Measurements from ENCODE around the gene TLN1. TPM values are rescaled to one million over a fixed set of nuclear protein-coding genes. Genes with fewer than 3 reads are reported as not detected.

The TLN1 gene
- total and polyA plus RNA-seq, 2 experiments from 2014 or later = 96.0 to 178 TPM

GRCh38 chr9:35746583-35746982 is 14.6 kb upstream of the TLN1 start:
- H3K4me3 ChIP-seq = peak overlapping the region; percentile 75
- H3K4me1 ChIP-seq (ENCODE audit: low read depth) = peaks cover 16% of the 10 kb centered on the region
- no peak for DNase-seq (ENCODE audit: low read depth in 1 of 2, low spot score in 1 of 2)
- no peak for TF ChIP-seq CTCF (IDR thresholded peaks at IDR 0.05; ENCODE audit: low read depth, low read length)
- no peaks in the 10 kb centered on the region for H3K27me3 ChIP-seq
- peaks cover 31% of the 10 kb centered on the region for H3K36me3 ChIP-seq
- H3K9me3 ChIP-seq (ENCODE audit: low read depth) = no peaks in the 10 kb centered on the region
- H3K27ac ChIP-seq = no peak overlapping the region

DNA sequence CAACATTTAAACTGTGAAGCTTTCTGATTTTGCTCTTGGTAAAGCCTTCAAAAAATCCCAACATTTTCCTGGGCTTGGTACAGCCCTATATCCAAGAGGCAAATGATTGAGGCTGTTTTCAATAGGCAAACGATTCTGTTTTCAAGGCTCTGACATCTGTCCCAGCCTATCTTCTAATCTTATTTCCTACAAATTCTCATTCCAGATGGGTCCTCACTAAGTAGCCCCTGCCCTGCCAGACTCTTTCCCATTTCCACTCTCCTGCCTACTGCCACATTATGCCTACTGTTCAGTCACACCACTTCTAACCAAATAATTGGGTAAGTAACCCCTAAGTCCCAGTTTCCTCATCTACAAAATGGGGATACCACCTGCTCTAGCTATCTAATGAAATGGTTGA is 13.6 kb upstream of the TLN1 start:
- H3K4me3 ChIP-seq = peak overlapping the region; percentile 75
- H3K36me3 ChIP-seq = peaks cover 36% of the 10 kb centered on the region
- no peak overlapping the region for H3K27ac ChIP-seq
- H3K27me3 ChIP-seq = no peaks in the 10 kb centered on the region
- TF ChIP-seq CTCF (IDR thresholded peaks at IDR 0.05; ENCODE audit: low read depth, low read length) = no peak
- no peak for DNase-seq (ENCODE audit: low read depth in 1 of 2, low spot score in 1 of 2)
- peaks cover 16% of the 10 kb centered on the region for H3K4me1 ChIP-seq (ENCODE audit: low read depth)
- no peaks in the 10 kb centered on the region for H3K9me3 ChIP-seq (ENCODE audit: low read depth)

DNA sequence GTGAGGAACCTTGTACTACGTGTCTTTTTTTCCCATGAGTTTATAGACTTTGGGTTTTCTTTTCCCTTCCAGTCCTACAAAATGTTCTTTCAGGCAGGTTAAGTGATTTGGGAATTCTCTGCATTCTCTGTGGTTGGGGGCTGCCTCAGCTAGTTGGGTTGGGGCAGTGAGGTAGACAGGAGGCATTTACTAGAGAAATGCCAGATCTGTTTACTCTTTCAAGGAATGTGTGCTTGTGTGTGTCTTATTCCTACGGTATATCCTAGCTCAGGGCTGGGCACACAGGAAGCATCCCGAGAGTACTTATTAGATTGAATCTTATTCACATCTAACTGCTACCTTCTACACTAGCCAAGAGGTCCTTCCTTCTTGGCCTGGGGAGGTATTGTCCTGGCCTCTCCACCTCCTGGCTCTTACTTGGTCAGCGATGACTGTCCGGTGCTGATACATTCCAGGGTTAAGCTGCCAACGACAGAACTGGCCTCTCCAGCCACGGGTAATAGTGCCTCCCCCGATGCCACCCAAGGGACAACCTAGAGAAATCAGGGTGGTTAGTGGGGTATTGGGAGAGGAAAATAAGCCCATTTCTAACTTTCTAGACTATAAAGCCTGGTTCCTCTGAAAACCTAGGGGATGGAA is 12.0 kb upstream of the TLN1 start:
- no peak overlapping the region for H3K4me3 ChIP-seq
- no peak for TF ChIP-seq CTCF (IDR thresholded peaks at IDR 0.05; ENCODE audit: low read depth, low read length)
- DNase-seq (ENCODE audit: low read depth in 1 of 2, low spot score in 1 of 2) = no peak
- peaks cover 12% of the 10 kb centered on the region for H3K4me1 ChIP-seq (ENCODE audit: low read depth)
- no peak overlapping the region for H3K27ac ChIP-seq
- H3K9me3 ChIP-seq (ENCODE audit: low read depth) = no peaks in the 10 kb centered on the region
- peaks cover 52% of the 10 kb centered on the region for H3K36me3 ChIP-seq
- H3K27me3 ChIP-seq = no peaks in the 10 kb centered on the region

DNA sequence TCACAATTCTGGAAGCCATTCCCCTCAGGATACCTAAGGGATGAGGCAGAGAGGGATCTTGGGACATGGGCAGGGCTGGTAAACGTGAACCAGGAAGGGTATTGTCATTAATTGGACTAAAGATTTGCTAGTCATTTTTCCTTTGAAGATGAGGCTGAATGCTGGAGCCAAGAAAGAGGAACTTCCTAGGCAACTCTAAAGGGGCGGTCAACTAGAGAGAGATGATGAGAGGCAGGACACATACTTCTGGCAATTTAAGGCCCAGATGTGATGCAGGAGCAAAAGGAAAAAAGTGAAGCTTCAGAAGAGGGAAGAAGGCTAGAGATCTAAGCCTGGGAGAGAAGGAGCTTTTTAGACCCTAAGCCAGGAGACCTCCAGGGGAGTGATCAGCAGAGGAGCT is 11.5 kb upstream of the TLN1 start:
- Histone ChIP-seq H3K9me3 (ENCODE audit: low read depth) (no peaks in the 10 kb centered on the region), H3K36me3 (peaks cover 57% of the 10 kb centered on the region), H3K27ac (no peak overlapping the region), H3K27me3 (no peaks in the 10 kb centered on the region), H3K4me1 (ENCODE audit: low read depth) (peaks cover 12% of the 10 kb centered on the region), H3K4me3 (no peak overlapping the region)
- no peak for DNase-seq (ENCODE audit: low read depth in 1 of 2, low spot score in 1 of 2)
- TF ChIP-seq CTCF (IDR thresholded peaks at IDR 0.05; ENCODE audit: low read depth, low read length) = no peak

- no peak for TF ChIP-seq CTCF (IDR thresholded peaks at IDR 0.05; ENCODE audit: low read depth, low read length)
- DNase-seq (ENCODE audit: low read depth in 1 of 2, low spot score in 1 of 2) = no peak
- Histone ChIP-seq H3K36me3 (peaks cover 74% of the 10 kb centered on the region), H3K4me3 (no peak overlapping the region), H3K27me3 (no peaks in the 10 kb centered on the region), H3K27ac (peak overlapping the region; percentile 25), H3K9me3 (ENCODE audit: low read depth) (no peaks in the 10 kb centered on the region), H3K4me1 (ENCODE audit: low read depth) (peaks cover 12% of the 10 kb centered on the region)
Observed at GRCh38 chr9:35741740-35742139, 9.7 kb upstream of the TLN1 start.

All from cardiac muscle cell (in vitro differentiated cells and primary cell).